GM12891 (cell line): ENCODE data around the gene CADM2.

Experiments
- DNase-seq: peaks from one replicate; pipeline ENCODE4 v3.0.0; 2011; ENCODE audit warnings: low spot score; ENCODE audit not compliant: insufficient read length
- FAIRE-seq: peaks from 2 replicates; lab custom pipeline; 2011; peaks lifted over from hg19 to GRCh38; lab: Jason Lieb, UNC
- PAX5 ChIP-seq: IDR thresholded peaks from 2 replicates; pipeline ENCODE4 v1.6.1; 2011; ENCODE audit warnings: low read length, moderate library complexity, mild to moderate bottlenecking; ENCODE audit not compliant: insufficient read depth, severe bottlenecking
- POLR2A ChIP-seq: IDR thresholded peaks from 2 replicates; pipeline ENCODE4 v1.6.1; 2011; ENCODE audit warnings: low read depth, low read length, control low read depth
- POLR2AphosphoS5 ChIP-seq: IDR thresholded peaks from 2 replicates; pipeline ENCODE4 v1.6.1; 2011; ENCODE audit warnings: low read depth, low read length, control low read depth
- POU2F2 ChIP-seq: IDR thresholded peaks from 2 replicates; pipeline ENCODE4 v1.6.1; 2011; ENCODE audit warnings: low read depth, mild to moderate bottlenecking, control low read depth, low read length, moderate library complexity
- SPI1 ChIP-seq: IDR thresholded peaks from 2 replicates; pipeline ENCODE4 v1.6.1; 2011; ENCODE audit warnings: low read depth, low read length, control low read depth
- TAF1 ChIP-seq: IDR thresholded peaks from 2 replicates; pipeline ENCODE4 v1.6.1; 2011; ENCODE audit warnings: low read depth, low read length, control low read depth

The CADM2 gene

GRCh38 chr3:84961521-84962255, 2.9 kb downstream of the CADM2 start:
- TF ChIP-seq TAF1: no peak
- no peak for TF ChIP-seq SPI1
- no peak for TF ChIP-seq POLR2AphosphoS5
- no peak for TF ChIP-seq PAX5
- TF ChIP-seq POU2F2: no peak
- FAIRE-seq (no peak), DNase-seq (no peak)

GRCh38 chr3:84962415-84962814, 3.6 kb downstream of the CADM2 start:
- no peak for FAIRE-seq

DNA sequence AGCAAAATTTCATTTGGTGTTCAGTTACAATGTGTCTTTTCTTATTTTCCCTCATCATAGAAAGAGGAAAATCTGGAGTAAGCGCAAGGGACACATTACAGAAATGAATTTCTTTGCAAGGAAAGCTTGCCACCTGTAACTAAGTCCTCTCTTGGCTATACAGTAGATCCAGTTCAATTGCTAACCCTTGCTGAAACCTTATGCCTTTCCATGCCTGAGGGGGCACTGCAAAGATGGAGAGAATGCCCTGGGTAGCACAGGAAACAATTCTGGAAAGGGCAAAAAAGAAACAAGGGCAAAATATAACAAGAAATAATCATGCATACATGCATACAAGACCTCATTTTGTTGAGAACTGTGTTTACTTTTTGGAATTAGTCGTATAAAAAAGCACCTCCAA, 4.3 kb downstream of the CADM2 start:
- DNase-seq (no peak), FAIRE-seq (no peak)
- TF ChIP-seq POLR2A (no peak), TAF1 (no peak), POLR2AphosphoS5 (no peak), SPI1 (no peak), POU2F2 (no peak), PAX5 (no peak)

More at GRCh38 chr3:84962415-84962814, 3.6 kb downstream of the CADM2 start:
- TF ChIP-seq POU2F2: no peak
- TF ChIP-seq POLR2A: no peak
- no peak for TF ChIP-seq SPI1
- TF ChIP-seq TAF1: no peak
- no peak for TF ChIP-seq PAX5
- TF ChIP-seq POLR2AphosphoS5: no peak
- no peak for DNase-seq

DNA sequence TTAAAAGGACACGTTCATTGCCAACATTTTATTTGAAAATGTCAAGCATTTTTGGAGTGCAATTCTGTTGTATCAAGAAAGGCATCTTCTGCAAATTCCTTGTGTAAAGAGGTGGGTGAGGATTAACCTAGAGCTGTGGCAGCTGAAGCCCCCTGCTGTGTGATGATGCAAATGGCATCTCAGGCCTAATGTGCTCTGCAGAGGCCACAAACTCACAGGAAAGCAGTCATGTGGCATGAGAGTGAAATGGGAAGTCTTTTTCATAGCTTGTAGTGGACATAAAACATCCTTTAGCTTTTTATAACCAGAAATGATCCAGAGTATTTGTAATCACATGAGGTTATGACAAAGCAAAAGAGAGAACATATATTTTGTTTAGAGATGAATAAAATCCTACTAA, 6.4 kb downstream of the CADM2 start:
- DNase-seq (no peak), FAIRE-seq (no peak)
- TF ChIP-seq POLR2AphosphoS5: no peak
- TF ChIP-seq PAX5: no peak
- TF ChIP-seq POU2F2: no peak
- no peak for TF ChIP-seq SPI1
- TF ChIP-seq TAF1: no peak
- TF ChIP-seq POLR2A: no peak

- TF ChIP-seq POLR2A: no peak
- no peak for TF ChIP-seq SPI1
- no peak for TF ChIP-seq POLR2AphosphoS5
- TF ChIP-seq PAX5: no peak
- no peak for TF ChIP-seq POU2F2
- no peak for TF ChIP-seq TAF1
- no peak for DNase-seq
- no peak for FAIRE-seq
These were observed 9.2 kb downstream of the CADM2 start for GRCh38 chr3:84967767-84968581.

DNA sequence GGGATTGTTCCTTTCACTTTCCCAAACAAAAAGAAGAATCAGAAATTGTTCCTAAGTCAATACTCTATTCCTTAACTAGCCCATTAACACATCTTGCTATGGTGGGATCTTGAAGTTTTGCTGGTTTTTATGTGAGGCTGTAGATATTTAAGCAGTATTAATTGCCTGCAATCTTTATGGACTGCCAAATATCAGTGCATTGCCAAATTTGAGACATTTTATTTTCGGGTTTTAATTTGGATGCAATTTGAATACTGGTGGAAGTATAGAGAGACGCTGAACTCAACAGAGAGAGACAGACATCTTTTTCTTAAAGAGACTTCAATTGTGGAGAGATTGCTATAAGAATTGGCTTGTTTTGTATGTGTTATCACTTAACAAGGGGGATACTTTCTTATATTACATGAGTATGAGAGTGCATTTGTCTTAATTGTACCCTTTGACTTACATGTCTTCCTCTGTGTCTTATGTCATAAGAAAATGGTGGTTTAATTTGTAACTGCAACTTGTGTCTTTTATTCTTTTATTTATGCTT, 10.0 kb downstream of the CADM2 start:
- DNase-seq (no peak), FAIRE-seq (no peak)
- TF ChIP-seq SPI1 (no peak), PAX5 (no peak)

DNA sequence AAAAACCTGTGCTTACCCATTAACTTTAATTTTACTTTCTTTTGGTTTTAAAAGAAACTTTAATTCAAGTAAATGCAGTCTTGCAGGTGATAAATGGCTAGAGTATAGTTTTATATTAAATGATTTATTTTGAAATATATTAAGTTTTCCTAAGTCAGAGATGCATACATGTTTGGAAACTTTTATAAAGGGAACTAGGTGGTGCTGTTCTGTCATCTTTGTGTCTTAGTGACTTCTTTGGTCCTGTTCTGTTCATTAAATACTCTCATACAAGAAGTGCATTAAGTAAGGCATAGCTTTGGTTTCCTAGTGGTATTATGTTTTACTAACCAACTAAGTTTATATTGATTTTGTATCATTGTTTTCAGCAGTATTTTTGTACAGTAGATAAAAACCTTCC, 15.6 kb downstream of the CADM2 start:
- FAIRE-seq (no peak), DNase-seq (no peak)
- TF ChIP-seq TAF1 (no peak), POU2F2 (no peak), PAX5 (no peak), POLR2AphosphoS5 (no peak)

- DNase-seq (no peak), FAIRE-seq (no peak)
- TF ChIP-seq PAX5 (no peak), POLR2A (no peak), POLR2AphosphoS5 (no peak), POU2F2 (no peak), TAF1 (no peak), SPI1 (no peak)
These were observed 18.2 kb downstream of the CADM2 start for GRCh38 chr3:84977021-84977420.

GRCh38 chr3:84978843-84979242, 20.1 kb downstream of the CADM2 start:
- no peak for DNase-seq
- FAIRE-seq: no peak
- TF ChIP-seq POLR2AphosphoS5 (no peak), POLR2A (no peak), POU2F2 (no peak), TAF1 (no peak), SPI1 (no peak), PAX5 (no peak)
